Activated CD4-positive, alpha-beta T cell treated with anti-CD3 and anti-CD28 coated beads, Interleukin-10, Interleukin-2, amounts not matched to agents 100 ng/mL and 50 ng/mL, durations not matched to agents 16 hours and 8 hours (primary cell): ENCODE data around the gene COL15A1.
"Not testable (repeated sequence)": the region's sequence is repeated elsewhere in the genome, so short reads cannot be mapped to it uniquely, and the experiment has no call there.

Experiments
- DNase-seq: peaks from one replicate; pipeline ENCODE4 v3.0.0-alpha.2; 2020

Gene COL15A1

DNA sequence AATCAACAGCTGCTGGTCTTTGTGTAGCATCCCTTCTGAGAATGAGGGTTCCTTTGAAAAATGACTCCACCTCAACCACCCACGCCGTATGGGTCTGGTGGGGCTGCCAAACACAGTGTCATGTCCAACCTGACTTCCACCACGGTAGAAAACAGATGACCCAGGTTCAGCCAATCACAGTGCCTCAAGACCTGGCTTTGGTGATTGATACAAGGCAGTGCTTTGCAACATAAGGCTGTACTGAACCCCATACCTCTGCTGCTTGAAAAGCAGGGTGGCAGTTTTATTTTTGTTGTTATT lies 149.7 kb downstream of the COL15A1 start:
- peak; percentile 21 for DNase-seq

DNA sequence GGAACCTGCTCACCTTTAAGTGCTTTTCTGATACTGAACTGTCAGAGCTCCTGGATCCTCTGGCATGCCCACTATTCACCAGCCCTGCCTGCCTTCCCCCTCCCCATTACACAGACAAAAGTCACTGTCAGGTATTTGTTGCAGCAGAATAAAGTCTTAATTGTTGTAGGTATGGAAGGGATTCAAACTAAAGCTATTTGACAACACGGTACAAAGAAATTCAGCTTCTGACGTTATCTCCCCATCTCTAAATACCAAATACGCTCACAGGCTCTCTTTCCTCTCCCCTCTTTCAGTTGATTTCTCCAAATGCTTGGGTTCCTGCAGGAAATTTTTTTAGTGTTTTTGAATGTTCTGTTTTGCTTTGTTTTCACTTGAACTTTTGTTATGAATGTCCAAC lies 151.9 kb downstream of the COL15A1 start:
- DNase-seq = no peak

DNA sequence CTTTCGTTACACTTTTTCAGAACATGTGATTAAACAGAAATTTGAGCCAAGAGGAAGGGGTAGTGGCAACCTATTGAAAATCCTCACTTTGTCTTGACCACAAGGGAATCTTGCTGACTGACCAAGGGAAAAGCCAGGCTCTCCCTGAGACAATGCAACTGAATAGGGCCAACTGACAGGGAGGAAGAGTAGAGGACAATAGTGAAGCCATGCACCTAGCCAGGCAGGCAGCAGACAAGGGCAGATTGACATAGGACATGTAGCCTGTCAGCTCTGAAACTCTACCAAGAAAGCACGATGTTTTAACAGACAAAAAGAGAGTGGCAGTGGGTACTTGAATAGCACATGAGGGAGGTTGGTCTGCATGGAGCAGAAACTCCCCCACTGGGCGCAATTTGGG lies 152.7 kb downstream of the COL15A1 start:
- no peak for DNase-seq

DNA sequence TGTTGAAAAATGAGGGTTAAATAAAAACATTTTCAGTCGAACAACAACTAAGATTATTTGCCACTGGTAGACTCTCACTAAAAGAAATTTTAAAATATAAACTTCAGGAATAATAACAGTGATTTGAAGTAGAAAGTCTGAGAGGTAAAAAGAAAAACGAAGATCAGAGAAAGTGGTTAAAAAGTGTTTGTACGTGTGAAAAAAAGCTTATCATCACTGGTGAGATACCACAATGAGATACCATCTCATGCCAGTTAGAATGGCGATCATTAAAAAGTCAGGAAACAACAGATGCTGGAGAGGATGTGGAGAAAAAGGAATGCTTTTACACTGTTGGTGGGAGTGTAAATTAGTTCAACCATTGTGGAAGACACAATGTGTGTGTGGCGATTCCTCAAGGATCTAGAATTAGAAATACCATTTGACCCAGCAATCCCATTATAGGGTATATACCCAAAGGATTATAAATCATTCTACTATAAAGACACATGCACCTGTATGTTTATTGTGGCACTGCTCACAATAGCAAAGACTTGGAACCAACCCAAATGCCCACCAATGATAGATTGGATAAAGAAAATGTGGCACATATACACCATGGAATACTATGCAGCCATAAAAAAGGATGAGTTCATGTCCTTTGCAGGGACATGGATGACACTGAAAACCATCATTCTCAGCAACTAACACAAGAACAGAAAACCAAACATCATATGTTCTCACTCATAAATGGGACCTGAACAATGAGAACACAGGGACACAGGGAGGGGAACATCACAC lies 156.3 kb downstream of the COL15A1 start:
- DNase-seq = not testable (repeated sequence)

DNA sequence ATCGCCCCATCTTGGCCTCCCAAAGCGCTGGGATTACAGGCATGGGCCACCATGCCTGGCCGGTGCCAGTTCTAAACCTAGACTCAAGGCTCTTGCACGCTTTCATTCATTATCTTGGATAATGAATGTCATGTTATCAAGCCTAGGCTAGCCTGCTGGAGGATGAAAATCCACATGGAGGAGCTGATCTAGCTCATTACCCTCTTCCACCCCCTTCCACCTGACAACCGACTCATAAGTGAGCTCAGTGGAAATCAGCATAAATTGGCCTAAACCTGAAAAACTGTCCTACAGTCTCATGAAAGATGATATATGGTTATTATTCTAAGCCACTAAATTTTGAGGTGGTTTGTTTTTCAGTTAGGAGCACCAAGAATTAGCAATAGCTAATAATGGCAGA lies 157.6 kb downstream of the COL15A1 start:
- DNase-seq = no peak

DNA sequence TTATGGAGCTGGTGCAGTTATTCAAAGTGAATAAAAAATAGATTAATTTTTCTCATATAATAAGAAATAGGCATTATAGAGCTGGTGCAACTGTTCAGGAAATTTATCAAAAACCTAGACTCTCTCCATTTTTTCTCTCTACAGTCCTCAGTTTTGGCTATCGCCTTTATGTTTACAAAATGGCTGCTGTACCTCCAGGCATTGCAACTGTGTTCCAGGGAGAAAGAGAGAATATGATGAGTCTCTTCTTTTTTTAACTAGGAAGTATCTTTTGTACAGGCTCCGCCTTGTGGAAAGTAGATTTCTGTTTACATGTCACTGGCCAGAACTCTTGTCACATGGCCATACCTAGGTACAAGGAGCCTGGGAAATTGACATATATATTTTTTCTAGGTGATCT lies 158.1 kb downstream of the COL15A1 start:
- no peak for DNase-seq

DNA sequence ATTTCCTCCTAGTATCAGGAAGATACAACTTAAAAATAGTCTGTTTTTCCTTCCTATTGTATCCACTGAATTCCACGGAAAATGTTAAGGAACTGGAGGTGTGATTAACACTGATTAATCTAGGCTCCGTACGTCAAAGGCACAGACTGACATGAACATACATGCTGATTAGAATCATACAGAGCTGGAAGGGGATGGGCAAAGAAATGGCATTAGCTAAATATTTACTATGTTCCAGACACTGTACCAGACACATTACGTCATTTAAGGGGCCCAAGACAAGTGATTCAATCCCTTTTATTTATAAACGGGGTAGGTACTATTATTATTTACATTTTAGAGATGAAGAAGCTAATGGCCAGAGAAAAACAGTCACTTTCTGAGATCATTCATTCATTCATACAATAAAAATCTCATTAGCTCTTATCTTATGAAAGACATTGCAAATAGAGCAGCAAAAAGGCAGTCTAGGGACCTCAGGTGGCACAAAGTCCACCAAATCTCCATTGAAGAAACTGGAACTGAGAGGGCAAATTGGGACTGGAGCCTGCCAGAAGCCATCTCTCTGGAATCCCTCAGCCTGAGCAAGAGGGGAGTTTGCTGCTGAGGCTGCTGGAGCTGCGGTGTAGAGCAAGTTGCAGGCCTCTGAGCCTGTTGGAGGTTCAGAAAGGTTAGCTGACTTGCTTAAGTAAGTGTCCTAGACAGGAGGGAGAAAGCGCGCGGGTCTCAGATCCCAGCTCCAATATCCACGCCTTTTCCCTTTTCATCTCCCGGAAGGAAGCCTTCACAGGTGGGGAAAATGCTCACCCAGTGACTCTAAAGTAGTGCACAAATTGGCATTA lies 159.6 kb downstream of the COL15A1 start:
- no peak for DNase-seq

DNA sequence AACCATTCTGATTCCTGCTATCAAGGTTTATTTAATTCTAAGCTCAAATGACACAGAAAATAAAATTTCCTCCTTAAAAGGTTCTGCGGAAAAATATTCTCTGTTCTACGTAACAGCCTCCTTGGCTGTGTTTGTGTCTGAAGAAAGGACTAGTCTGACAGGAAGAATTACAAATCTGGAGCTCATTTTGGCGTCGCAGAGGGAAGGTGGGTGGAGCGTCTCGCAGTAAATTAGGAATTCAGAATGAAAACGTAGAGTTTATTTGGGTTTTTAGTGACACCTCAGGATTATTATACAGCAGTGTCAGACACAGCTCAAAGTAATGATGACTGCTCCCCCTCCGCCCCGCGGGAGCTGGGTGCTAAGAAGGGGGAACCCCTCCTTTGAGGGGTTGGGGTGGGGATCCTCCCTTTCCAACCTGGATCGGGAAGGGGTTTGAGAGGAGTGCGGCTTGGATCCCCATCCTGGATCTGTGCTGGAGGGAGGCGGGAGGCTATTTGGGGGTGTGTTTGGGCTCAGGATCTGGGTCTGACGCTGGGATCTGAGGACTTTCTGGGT lies 160.3 kb downstream of the COL15A1 start:
- no peak for DNase-seq

DNA sequence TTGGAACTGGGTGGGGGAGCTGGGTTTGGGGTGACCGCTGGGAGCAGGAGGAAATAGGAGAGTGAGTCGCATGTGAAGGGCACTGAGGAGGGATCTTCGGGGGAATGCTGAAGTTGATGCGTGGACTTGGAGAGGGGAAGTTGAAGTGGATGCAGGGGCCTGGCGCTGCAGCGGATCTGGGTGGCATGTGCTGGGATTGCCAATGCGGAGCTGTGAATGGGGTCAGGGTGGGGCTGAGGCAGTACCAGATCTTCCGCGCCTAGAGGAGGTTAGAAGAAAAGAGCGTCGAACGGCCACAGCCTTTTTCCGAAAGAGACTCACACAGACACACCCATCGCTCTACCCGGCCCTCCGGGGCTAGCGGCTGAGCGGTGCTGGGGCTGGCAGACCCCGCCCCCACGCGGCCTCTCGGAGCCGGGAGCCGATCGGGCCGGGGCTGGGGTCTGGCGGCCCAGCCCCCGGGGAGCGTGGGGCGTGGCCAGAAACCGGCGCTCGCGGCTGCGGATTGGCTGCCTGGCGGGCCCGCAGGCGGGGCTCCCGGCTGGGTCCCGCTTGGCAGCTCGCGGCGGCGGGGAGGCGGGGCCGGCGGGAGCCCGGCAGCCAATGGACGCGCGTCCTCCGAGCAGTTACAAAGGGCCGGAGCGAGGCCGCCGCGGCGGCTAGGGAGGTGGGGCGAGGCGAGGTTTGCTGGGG lies 160.9 kb downstream of the COL15A1 start, which contains the start of gene TGFBR1:
TSS of gene TGFBR1 (plus strand) at position 655 of the 693 bp plus-strand sequence. CDS start 93 bp downstream, outside the sequence.
- DNase-seq = peak; percentile 96

DNA sequence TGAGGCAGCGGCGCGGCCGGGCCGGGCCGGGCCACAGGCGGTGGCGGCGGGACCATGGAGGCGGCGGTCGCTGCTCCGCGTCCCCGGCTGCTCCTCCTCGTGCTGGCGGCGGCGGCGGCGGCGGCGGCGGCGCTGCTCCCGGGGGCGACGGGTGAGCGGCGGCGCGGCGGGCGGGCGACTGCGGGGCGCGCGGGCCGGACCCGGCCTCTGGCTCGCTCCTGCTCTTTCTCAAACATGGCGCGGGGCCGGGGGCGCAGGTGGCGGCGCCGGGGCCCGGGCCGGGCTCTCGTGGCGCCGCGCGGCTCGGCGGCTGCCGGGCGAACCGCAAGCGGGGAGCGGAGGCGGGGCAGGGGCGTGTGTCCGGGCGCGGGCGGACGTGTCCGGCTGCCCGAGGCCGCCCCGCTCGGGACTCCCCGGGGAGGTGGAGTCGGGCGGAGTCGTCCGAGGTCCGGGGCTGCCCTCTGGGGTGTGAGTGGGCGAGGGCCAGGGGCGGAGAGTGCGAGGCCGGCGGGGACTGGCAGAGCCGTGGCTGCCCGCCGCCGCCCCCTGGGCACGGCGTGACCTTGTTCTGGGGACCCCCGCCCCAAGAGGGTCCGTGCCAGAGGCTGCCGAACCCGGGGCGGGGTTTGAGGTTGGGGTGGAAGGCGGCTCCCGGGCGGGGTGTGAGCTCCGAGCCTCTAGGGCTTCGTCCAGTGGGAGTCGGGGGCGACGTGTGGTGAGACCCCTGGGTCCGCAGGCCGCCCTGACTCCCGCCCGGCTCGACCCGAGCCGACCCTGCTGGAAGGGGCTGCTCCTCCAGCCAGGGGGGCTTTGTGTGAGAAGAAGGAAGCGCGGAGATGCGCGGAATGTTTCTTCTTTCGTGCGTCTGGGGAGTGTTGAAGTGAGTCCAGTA lies 161.7 kb downstream of the COL15A1 start:
- DNase-seq = peak; percentile 39

DNA sequence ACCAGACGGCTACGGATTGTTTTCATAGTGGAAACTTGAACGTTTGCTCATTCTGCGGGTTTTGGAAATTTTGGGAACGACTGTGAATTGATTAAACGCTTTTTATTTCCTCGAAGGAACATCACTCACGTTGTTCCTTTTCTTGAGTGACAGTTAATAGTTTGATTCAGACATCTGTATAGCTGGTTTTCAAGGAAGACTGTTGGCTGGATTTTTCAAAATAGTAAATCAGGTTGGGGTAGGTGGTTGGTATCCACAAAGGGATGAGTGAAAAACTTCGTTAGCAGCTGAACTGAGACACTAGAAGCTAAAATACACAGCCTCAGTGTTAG lies 162.3 kb downstream of the COL15A1 start:
- no peak for DNase-seq

DNA sequence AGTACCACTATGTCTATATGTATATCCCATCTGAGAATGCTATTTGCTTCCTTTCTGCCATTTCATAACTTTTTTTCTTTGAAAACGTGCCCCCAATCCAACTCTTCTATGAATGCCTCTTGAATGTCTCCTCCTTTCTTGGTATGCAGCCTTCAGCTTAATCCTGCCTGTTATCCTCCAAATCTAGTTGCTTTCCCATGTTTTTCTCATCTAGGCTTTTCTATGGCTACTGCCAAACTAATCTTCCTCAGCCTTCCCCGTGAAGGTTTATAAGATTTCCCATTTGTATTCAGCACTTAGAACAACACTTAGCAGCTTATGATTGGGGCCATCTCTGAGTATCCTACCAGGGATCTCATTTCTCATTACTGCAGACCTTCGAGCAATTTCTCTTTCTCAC lies 163.7 kb downstream of the COL15A1 start:
- no peak for DNase-seq

DNA sequence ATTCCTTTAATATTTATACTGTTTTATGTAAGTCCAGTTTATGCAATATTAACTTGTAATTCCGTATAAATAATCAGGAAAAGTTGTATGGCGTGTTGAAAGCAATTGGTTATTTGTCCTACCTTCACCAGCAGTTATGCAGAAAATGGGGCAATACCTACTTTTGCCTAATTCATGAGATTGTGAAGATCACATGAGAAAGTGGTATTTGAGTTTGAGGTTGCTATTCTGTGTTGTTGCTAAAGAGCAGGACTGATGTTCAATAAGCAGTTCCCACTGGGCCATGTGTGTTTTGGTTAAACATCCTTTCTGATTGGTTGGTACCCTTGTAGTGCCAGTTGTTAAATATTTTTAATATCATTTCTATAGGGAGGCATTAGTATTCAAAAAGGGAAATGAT lies 164.4 kb downstream of the COL15A1 start:
- no peak for DNase-seq

DNA sequence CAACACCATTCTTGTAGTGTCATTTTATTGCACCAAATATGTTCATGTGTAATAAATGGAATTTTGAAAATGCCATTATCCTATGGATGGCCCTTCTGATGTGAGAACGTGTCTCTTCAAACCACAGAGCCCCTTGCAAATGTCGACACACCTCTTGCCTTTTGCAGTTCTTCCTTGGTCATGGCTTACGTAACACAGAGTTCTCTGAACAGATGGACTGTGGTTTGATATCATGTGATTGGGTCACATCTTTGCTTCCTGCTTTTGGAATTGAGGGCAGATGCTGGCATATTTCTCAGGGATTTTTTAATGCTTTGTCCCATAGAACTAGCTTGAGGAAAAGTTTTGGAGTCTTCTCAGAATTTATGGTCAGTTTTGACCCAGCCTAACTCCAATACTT lies 165.8 kb downstream of the COL15A1 start:
- no peak for DNase-seq

DNA sequence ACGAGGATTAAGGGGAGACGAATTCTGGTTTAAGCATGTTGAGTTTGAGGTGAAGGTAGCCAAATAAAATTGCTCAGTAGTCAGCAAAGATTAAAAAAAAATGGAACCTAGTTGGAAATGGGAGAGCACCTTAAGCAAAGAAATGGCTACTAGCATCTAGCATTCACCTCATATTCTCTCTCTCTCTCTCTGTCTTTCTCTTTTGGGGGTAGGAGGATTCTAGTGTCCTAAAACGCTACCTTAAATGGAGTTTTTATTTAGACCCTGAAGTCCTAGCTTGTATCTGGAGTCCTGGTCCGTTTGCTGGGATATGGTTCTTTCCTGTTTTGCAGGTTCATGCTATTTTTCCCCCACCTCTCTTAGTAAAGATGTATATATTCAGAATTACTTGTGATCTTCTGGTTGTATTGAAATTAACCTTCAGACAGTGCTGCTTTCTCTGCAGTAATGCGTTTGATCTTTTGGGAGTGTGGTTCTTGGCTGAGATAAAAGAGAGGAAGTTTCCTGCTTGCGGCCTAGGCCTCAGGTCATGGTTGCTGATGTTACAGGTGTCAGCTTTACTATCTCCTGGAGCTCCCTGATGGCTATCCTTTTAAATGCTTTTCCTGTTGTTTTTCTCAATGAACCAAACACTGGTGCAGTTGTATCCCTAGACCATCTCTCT lies 169.2 kb downstream of the COL15A1 start:
- peak; percentile 45 for DNase-seq

DNA sequence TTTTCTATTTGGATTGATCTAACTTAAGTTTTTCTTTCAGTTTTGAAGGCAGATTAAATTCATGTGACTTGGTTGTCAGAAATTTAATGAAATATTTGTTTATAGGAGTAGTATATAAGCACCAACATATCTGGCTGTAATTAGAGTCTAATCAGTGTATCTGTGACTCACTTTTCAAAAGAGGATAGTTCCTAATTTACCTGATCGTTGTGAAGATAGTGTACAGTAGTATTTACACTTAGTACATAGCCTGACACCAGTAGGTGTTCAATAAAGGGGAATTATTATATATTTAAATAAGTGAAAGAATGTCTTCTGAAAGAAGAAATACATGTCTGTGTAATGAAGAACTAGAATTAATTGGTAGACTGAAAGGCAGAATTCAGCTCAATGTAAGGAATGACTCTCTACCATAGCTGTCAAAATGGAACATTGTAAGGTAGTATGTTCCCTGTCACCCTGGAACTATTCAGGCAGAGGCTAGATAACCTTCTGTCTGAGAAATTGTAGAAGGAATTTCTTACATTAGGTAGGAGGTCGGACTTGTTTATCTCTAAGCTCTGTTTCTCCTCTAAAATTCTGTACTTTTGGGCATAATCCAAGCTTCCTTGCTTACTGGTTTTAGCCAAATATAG lies 169.8 kb downstream of the COL15A1 start:
- no peak for DNase-seq

DNA sequence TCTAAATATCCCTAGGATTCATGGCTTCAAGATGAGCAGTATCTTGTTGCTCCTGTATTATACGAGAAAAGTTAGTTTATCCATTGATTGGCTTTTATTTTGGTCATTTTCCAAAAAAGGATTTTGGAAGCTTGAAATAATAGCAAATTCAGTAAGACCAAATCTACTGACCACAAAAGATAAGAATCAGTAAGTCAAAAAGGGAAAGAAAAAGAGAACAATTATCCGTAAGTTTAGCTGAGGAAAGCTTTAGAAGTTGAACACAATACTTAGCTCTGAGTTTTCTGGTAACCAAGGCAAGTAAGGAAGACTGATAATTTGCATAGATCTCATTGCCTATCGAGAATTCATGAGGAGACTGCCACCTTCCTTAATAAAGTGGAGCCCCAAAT lies 170.3 kb downstream of the COL15A1 start:
- DNase-seq = no peak

DNA sequence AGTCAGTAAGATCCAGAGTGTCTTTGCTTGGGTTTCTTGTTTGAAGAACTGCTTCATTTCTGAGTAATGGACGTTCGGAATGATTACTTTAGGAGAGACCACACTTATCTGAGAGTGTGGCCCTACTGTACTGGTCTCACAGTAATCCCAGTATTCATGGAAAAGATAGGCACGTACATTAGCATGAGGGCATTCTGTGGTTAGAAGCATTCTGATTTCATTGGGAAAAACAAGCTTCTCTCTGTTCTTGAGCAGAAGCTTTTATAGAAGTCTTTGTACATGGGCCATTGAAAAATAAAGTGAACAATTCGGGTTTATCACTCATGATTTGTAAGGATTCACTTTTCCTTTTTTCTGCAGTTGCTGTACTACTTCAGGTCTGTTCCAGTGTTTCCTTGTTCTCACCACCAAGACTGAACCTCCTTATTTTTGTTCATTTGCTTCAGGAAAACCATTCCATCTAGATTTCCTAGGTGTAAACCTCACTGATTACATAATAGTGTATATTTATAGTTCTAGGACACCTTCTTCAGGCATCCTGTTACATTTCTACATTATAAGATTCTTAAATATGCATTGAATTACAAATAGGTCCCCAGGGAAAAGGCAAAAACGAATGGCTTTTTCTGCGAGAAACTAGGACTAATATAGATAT lies 171.3 kb downstream of the COL15A1 start:
- no peak for DNase-seq

DNA sequence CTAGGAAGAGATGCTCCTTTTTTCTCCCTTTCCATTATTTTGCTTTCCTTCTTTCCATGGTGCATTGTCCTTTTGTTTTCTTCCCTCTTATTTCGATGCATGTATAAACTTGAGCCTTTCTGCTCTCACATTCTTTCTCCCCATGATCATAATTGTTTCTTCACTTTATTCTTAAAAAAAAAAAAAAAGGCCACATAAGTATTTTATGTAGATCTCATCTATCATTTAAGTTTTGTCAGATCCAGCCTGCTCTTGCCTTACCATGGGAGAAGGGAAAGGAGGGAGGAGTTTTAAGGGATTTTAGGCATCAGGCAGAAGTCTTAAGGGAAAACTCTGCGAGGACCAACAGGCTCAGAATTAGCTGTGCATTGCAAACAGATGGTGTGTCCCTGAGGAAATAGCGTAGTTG lies 172.3 kb downstream of the COL15A1 start:
- no peak for DNase-seq

DNA sequence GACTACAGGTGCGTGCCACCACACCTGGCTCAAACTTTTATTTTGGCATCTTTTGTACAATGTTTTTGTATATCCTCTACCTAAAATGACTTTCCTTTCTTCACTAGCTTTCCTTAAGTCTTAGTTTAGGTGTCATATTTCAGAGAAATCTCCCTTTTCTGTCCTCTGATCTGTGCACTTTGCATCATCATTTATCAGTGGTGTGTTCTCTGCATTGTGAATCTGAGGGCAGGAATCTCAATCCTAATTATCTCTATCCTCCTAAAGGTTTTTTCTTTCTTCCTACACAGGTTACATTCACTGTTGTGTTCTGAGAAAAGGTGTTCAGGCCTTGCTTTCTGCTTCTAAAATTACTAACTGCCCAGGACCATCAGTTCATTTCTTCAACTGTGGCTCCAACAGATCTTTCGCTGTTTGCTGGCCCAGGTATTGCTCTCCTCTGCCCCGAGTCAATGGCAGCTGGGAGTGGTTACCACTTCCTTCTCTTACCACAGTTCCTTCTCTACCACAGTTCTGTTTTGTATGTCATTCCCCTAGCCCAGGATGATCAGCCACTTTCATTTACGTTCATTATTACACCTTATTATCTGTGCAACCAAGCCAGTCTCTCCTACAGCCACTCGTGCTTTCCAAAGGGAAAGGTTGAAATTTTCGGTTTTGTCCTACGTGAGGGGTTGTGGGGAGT lies 175.2 kb downstream of the COL15A1 start:
- peak; percentile 88 for DNase-seq
